PC-3 (cell line): ENCODE data around the gene INSL3.

Experiments used
- EZH2 ChIP-seq: fragments of 300-600 bp; sonication (generic); IDR thresholded peaks from one replicate; pipeline ENCODE4 v1.6.1; 2017; ENCODE audit warnings: antibody characterized with exemption, mild to moderate bottlenecking, low read length; ENCODE audit not compliant: unreplicated experiment
- EZH2phosphoT487 ChIP-seq: fragments of 300-600 bp; sonication (generic); IDR thresholded peaks from 2 replicates; pipeline ENCODE4 v1.6.1; 2018; ENCODE audit warnings: mild to moderate bottlenecking, antibody characterized with exemption, low read length, borderline replicate concordance
- TF ChIP-seq, protein P1 (sequence below): fragments of 300-600 bp; sonication (generic); conservative IDR thresholded peaks from 2 replicates; pipeline ENCODE4 v1.5.1; 2017; ENCODE audit warnings: antibody characterized with exemption, low read depth, mild to moderate bottlenecking, low read length

DNA sequence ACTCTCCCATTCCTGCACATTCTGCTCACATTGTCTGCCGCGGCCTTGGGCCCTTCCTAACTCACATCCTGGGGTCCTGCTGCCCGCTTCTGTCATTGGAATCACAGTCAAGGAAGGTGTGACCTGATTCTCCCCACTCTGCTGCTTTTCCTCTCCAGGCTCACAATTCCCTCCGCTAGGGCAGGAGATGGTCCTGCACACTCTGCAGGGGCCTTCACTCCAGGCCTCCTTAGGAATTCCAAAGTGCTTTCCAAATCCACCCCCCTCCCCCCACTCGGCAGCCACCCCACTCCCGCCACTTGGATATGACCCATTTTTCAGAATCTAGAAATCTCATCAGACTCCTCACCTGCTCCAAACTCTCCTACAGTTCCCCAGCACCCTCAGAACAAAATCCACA lies 47.4 kb upstream of the INSL3 start:
- TF ChIP-seq, protein P1, sequence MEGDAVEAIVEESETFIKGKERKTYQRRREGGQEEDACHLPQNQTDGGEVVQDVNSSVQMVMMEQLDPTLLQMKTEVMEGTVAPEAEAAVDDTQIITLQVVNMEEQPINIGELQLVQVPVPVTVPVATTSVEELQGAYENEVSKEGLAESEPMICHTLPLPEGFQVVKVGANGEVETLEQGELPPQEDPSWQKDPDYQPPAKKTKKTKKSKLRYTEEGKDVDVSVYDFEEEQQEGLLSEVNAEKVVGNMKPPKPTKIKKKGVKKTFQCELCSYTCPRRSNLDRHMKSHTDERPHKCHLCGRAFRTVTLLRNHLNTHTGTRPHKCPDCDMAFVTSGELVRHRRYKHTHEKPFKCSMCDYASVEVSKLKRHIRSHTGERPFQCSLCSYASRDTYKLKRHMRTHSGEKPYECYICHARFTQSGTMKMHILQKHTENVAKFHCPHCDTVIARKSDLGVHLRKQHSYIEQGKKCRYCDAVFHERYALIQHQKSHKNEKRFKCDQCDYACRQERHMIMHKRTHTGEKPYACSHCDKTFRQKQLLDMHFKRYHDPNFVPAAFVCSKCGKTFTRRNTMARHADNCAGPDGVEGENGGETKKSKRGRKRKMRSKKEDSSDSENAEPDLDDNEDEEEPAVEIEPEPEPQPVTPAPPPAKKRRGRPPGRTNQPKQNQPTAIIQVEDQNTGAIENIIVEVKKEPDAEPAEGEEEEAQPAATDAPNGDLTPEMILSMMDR: no peak
- TF ChIP-seq EZH2 (no peak), EZH2phosphoT487 (no peak)
